Subcutaneous adipose tissue (tissue), 4 donors: ENCODE measurements around the gene ANKRD7. TPM values are rescaled to one million over a fixed set of nuclear protein-coding genes. Genes with fewer than 3 reads are reported as not detected.

Experiments used
- CTCF ChIP-seq: fragments of 450-650 bp; IDR thresholded peaks from one replicate; pipeline ENCODE4 v1.5.1; 2016; ENCODE audit warnings: low read depth, mild to moderate bottlenecking, control low read depth, antibody characterized with exemption, moderate library complexity
- total RNA-seq, 4 donors: library from RNA; depleted of rRNA; stranded (reverse); fragments of >200 nt; gene quantifications; one replicate each; pipeline ENCODE4 v1.1.0, GENCODE V29; 2016

Gene ANKRD7
- total RNA-seq, 4 donors from 2014 or later: 0.66 TPM; not detected in 3

- no peak for TF ChIP-seq CTCF
These were observed 14.5 kb downstream of the ANKRD7 start for GRCh38 chr7:118239014-118239413.

DNA sequence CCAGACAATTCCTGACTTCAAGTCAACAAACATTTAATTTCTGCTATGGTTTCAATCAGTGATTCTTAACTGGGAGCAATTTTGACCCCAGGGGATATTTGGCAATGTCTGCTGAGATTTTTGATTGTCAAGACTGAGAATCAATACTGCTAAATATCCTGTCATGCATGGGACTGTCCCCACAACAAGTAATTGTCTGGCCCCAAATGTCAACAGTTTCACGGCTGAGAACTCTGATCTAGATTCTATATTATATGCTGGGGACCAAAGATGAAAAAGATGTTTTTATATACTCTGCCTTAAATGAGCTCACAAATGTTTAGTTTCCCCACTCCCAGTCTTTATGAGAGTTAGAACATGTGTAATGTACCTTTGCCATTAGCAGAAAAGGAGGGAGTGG is 19.2 kb downstream of the ANKRD7 start:
- TF ChIP-seq CTCF: no peak

DNA sequence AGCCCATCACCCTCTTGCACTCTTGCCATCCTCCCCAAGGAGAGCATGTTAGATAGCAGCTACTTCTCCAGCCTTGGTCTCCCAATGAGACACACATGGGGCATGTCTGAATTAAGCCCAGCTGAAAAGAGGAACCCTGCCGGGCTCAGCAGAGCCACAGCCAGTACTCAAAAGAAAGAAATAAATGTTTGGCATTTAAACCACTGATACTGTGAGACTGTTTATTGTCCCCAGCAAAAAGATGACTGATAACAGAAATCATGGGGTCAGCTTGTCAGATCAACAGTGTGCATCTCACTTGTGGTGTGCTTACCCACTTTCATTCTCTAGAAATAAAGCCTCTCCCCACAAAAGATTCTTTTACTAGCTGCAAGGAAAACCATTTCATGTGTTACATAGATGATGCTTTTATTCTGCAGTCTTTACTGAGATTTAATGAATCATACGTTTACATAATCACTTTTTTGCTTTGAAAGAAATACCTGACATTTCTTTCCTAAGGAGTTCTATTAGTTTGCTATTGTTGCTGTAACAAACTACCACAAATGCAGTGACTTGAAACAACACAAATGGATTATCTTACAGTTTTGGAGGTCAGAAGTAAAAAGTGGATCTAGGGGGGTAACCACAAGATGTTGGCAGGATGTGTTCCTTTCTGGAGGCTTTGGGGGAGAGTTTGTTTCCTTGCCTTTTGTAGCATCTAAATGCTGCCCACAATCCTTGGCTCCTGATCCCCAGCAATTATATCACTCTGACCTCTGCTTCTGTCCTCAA is 20.9 kb downstream of the ANKRD7 start:
- no peak for TF ChIP-seq CTCF

DNA sequence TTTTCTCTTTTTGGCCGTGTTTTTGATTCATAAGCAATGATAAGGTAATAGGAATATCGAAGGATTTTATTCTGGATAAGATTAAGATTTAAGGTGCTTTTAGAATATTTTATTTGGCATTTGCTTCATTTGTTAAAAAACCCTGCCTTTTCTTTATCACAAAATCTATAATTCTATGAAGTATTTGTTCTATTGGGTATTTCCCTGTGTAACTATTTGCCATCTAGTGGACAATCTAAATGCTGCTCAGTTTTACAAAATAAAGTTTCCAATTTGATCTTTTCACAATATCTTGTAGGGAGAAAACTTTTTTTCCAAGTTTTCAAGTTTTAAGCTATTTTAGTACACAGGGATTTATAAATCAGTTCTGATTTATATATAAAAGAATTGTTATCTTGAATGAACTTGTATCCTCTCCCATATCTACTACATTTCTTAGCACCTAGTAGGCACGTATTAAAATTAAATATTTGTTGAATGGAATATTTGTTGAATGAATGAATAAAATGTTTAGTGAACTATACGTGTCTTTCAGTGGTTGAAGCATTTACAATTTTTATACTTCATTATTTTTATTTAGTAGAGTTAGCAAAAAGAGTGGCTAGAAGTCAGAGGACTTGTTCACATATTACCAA is 26.5 kb downstream of the ANKRD7 start:
- TF ChIP-seq CTCF: no peak

DNA sequence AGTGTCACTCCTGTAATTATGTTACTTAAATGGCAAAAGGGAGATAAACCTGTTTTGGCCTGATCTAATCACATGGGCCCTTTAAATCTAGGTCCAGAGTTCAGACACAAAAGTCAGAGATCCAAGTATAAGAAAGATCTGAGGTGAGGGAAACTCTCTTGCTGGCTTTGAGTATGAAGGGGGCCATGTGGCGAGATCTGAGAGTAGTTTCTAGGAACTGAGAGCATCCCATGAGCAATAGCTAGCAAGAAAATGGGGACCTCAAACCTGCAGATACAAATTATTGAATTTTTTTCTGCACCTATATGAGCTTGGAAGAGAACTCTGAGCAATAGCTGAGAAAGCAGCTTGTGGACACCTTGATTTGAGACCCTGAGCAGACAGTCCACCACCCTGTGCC is 27.6 kb downstream of the ANKRD7 start:
- no peak for TF ChIP-seq CTCF

DNA sequence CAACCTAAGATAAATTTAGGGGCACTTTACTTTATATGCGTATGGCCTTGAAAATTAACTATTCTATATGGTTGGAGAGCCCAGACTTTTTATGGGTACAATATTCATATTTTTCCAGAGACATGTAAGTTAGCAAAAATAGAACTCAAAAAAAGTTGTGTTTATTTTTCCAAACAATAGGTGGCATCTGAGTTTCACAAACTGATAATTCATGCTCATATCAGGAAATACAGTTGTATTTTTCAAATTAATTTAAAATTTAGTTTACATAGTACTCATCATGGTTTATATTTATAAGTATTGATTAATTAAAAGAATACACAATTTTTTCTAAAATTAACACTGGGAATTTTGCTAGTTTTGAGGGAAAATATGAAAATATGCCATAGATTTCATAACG is 34.6 kb downstream of the ANKRD7 start:
- no peak for TF ChIP-seq CTCF

- no peak for TF ChIP-seq CTCF
These were observed 40.3 kb downstream of the ANKRD7 start for GRCh38 chr7:118264836-118265235.
